GM19438 (cell line): ENCODE results near the gene NDUFS2.

Source experiments
- ATAC-seq: cut with Tn5 transposase; IDR thresholded peaks from one replicate; pipeline ENCODE4 v1.9.1; 2021; ENCODE audit warnings: low read depth; ENCODE audit not compliant: unreplicated experiment

The NDUFS2 gene

DNA sequence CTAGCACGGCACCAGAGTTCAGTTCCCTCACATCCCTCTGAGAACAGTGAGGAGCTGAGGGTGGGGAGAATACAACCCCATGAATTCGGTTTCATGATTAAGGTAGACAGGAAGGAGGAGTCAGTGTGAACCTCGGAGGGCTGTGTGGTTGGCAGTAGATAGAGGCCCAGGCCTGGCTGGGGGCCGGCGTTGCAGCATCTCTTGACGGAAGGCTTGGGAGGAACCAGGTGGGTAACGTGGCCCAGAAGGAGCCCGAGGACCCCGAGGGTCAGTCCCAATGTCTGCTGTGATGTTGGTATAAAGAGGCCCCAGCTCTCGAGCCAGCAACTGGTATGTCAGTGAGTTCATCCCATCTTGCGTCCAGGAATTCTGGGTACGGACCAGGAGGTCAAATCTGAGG, 30.5 kb upstream of the NDUFS2 start:
- ATAC-seq, result no peak

DNA sequence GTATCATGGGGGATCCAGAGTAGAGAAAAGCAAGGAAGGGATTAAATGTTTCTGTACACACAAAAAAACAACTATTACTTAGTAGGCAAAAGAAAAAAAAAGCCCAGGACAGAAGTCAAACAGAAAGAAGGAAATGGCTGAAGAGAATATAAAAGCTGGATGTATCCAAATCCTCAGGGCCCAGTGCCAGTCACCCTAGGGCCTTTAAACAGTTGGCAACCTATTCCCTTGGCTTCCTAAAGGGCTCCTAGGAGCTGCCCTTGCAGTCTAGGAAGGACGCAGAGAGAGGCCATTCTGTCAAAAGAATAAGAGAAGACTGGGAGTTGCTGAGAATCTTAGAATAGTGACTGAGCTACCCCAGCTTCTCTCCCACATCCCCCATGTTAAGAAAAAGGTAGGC, 29.8 kb upstream of the NDUFS2 start:
- ATAC-seq, result no peak

DNA sequence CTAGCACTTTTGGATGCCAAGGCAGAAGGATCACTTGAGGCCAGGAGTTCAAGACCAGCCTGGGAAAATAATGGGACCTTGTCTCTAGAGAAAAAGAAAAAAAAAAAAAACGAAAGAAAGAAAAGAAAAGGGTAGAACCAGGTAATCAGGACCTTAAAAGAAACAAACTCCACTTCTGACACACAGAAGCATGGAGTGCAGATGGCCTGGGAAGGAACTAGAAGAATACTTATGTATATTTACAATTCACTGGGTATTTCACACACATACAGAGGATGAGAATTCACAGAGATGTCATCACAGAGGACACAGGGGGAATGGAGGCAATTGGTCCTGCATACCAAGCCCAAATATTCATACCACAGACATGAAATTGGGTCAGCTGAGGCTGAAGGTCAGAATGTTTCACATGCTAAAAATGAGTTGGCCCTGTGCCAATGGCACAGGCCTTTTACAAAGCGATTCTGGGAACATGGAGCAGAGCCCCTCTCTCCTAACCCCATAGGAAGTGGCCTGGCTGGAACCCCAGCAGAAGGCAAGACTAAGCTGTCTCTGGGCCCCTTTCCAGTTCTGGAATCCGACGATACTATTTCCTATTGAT, 29.3 kb upstream of the NDUFS2 start:
- ATAC-seq, result no peak

DNA sequence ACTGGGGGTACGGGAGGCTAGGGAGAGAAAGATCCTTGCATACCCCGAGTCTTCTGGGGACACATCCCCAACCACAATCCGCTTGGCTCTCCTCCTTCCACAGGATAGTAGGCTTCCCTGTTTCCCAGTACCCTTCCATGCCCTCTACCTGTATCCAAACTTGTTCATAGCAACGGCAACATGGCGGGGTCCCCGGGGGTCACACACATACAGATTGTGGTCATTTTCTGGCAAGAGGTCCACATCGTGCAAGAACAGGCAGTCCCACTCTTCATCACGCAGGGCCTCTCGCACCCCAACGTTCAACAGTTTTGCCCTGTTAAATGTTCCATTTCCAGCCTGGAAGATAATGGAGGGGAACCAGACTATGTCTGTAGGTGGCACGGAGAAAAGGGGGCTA, 28.5 kb upstream of the NDUFS2 start:
- ATAC-seq, result no peak

DNA sequence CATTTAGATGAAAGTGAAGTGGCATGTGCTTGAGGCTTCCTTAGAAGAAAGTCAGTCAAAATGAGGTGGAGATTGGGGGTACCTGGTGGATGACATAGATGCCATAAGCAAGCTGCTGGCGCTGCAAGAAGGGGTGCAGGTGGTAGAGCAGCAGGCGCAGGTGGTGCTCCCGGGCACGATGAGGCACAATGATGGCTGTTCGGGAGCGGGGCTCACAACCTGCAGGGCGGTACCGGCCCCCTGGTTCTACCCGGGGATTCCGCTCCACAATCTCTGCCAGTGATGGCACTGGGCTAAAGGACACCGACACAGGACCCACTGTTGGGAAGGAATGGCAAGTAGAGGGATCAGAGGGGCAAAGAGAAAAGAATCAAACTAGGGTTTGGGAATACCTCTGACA, 27.3 kb upstream of the NDUFS2 start:
- no peak for ATAC-seq

DNA sequence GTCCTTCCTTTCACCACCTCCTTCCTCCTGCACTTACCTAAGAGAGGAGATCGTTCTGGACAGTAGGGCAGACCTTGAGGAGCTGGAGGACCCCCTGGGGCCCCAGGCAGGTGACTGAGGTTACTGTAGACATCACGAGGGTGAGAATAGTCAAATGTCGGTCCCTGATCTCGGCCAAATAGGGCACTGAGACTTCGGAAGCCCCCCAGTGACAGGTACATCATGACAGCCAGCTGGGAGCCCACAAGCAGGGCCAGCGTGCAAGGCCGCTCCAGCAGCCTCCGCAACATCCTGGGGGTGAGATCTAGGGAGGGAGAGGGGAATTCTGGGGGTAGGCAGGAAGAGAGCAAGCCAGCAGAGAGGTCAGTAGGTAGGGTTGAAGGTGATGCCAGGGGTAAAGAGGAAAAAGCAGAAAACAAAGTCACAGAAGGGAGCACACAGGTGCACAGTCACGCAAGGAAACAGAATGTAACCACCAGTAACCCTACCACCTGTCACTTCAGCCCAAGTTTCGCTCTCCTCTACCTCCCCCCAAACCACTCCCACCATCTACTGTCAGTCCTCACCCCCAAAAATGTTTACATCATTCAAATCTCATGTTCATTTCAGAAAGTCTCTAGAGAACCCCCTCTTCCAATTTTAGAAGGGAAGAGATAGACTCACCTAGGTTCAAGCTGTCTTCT, 26.3 kb upstream of the NDUFS2 start:
- ATAC-seq, result no peak

DNA sequence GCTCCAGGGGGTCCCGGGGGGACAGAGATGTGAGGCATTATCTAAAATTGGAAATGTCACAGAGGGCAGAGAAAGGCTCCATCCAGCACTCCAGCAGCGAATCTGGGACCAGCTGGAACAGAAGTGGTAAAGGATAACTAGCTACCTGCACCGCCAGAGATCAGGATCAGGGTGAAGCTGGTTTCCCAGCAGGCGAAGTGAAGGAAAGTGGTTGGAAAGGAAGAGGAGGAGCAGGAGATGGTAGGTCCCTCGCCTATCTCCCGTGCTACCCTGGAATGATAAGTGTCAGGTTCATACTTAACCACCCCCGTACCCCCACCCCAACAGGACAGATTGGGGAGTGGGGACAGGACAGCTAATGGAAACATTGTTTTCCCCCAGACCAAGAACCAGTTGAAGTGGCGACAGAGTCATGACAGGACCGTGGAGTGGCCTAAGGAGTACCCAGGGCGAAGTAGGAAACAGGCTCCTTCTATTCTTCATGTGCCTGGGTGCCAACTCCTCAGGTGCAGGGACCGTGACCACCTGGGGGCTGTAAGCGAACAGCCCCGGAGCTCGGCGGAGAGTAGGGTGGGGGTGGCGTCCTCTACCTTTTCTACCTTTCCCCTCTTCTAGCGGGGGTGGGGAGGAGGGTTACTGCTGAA, 25.6 kb upstream of the NDUFS2 start:
- ATAC-seq, result no peak

DNA sequence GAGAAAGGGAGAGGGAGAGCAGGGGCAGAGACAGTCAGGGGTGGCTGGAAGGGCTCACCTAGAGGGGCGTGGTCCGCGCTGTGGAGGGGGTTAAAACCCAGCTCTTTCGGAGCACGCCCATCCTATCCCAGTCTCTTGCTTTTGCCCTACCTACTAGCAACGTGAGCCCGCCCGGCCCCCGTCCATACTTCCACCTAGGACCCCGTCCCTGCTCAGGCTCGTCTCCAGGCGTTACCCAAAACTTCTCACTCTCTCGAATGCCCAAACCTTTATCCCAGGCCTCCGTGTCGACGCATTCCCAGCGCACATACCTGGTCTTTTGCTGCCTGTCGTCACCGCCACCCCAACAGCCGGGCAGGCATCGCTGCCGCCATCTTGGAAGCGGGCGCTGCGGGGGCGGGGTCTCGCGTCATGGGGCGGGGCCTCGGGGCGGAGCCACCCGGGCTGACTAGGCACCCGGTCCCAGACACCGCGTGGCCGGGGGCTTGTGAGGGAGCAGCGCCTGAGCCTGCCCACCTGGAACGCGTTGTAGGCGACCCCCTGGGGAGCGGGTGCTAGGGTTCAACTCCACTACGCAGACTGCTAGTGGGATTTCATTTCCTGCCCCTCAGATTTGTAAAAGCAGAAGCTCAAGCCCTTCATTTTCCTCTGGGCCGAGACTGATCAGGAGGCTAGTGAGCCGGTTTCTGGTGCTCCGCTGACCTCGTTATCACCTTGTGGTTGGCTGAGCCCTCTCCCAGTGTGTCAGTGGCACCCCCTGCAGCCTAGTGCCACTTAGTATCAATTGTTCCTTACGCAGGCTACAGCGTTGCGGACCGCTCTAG, 24.8 kb upstream of the NDUFS2 start, which contains the start of gene B4GALT3:
Gene B4GALT3, minus strand, starts transcription at position 396 of the 824 bp plus-strand sequence. CDS start 1,447 bp downstream, outside the sequence.
- peak; percentile 81 for ATAC-seq

DNA sequence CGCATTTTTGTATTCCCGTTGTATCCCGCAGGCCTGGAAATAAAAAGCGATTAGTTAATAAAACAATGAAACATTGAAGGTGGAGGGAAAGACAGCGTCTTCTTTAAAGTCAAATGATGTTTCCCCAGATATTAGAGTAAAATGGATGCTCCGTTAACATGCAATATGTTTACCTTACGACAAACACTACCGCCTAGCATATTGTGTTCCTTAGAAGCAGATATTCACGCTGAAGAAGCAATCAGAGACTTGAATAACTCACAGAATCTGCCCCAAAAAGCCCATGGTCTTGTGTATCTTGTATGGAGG, 24.3 kb upstream of the NDUFS2 start:
- ATAC-seq, result no peak

DNA sequence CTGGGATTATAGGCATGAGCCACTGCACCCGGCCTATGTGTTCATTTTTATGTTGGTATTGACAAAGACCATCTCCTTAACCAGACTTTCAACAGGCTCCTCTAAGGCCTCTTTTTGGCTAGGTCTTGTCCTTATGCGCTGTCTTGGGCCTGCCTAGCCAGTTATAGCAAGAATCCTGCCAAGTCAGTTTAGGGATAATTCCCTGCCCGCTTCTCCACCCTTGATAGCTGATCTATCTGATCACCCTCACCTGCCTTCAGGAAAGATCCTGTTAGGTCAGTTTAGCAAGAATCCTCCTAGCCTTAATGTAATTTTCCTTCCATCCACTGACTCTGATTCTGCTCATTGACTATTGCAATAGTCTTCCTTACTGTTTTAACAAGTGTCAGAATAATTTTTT, 22.5 kb upstream of the NDUFS2 start:
- ATAC-seq, result no peak

DNA sequence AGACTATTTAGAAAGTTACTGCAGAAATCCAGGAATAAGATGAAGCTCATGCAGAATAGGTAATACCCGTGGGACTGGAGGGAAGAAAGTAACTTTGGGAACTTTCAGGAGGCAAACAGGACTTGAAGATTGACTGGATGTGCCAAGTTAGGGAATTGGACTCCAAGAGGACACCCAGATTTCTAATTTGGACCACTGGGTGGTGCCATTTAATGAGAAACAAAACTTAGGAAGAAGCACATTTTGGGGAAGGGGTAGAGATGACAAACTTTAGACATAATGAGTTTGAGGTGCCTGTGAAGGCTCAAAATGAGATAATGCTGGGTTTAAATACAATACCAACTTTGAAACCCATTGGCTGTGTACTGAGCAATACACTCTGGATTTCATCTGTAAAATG, 21.5 kb upstream of the NDUFS2 start:
- ATAC-seq, result no peak

DNA sequence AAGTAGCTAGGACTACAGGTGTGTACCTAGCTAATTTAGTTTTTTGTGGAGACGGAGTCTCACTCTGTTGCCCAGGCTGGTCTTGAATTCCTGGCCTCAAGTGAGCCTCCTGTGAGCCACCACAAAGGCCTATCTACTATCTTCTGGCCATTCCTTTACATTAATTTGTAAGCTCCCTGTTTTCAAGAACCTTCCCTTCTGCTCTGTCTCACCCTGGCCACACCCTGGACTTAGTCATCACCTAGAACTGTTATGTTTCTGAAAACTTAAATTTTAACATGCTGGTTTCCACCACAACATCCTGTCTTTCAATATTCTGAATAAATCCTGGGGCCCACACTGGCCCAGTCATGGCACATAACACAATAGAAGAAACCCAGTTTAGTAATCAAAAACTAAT, 20.0 kb upstream of the NDUFS2 start:
- ATAC-seq, result peak; percentile 37

DNA sequence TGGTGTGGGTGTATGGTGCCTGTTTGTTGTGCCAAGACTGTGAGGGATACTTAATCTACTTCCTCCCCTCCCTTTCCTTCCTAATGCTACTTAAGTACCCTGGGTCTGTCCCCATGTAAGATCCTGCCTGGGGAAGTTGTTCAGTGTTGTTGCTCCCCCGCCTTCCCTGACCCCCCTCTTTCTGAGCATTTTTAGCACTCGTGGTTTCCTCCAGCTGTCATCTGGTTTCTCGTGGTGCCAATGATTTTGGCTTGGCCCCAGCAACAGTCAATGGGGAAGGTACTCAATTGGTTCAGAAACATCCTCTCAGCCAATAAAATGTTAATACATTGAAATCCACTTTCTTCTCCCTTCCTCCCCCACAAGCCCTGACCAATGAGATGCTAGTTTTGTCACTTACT, 16.9 kb upstream of the NDUFS2 start:
- peak; percentile 60 for ATAC-seq

DNA sequence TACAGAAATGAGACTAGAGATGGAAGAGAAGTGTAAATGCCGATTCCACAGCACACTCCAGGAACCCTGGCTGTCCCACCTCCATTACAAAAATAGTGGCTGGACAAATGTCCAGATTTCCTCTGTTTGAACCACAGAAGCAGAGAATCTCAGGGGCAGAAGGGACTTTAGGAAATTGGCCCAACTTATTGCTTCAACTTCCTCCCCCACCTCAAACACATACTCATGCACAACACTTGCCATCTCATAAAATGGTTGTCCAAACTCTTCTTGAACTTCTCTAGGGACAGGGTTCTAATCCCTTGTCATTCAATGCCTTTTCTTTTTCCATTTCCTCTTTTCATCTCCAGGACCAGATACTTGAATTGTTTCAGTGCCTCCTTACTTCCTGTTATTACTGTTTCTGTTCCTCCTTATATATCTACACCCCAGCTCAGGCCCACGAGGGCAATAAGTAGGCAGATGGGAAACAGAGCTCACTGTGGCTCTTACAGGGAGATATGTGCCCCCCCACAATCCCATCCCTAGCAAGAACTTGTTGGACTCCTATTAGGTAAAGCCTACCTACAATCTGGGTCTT, 16.3 kb upstream of the NDUFS2 start:
- no peak for ATAC-seq

DNA sequence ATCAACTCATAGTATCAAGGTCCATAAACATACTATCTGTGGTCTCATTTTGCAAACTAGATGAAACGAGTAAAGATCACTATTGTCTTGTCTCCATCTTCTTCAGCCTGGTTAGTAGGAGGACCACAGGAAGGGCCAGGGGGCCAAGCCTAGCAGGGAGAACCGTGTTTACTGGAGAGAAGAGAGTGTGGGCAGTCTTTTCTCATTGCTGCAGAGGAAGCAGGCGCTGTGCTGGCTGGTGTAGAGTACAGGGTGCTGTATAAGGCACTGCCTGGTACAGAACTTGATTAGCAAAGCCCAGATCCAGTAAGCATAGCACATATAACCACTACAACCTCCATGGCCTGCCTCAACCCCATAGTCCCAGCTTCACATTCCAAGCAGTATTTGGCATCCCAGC, 14.9 kb upstream of the NDUFS2 start:
- ATAC-seq, result no peak

DNA sequence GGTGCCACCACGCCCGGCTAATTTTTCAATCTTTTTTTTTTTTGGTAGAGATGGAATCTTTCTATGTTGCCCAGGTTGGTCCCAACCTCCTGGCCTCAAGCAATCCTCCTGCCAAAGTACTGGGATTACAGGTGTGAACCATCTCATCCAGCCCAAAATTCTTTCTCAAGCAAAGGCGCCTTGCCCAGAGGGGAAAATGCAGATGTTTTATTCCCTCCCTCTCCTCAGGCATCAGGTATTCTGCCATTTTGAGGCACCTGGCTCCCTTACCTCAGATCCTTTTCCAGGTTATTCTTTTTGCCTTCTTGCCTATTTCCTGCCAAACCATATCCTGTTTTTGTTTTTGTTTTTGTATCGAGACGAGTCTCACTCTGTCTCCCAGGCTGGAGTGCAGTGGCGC, 13.8 kb upstream of the NDUFS2 start:
- ATAC-seq, result no peak

DNA sequence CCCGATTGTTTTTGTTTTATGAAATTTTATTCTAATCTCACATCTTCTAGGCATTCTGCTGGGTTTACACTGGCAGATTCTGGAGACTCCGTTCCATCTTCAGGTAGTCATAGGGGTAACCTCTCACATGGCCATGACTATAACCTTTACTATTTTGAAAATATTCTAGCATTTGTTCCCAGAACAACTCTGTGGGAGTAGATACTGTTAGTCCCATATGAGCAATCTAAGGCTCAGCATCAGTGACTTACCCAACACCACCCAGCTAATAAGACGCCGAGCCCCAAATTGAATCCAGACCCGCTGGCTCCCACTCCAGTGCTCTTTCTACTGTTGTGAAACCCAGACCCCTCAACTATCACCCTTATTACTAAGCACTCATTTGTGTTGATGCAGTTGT, 13.1 kb upstream of the NDUFS2 start:
- ATAC-seq, result no peak

DNA sequence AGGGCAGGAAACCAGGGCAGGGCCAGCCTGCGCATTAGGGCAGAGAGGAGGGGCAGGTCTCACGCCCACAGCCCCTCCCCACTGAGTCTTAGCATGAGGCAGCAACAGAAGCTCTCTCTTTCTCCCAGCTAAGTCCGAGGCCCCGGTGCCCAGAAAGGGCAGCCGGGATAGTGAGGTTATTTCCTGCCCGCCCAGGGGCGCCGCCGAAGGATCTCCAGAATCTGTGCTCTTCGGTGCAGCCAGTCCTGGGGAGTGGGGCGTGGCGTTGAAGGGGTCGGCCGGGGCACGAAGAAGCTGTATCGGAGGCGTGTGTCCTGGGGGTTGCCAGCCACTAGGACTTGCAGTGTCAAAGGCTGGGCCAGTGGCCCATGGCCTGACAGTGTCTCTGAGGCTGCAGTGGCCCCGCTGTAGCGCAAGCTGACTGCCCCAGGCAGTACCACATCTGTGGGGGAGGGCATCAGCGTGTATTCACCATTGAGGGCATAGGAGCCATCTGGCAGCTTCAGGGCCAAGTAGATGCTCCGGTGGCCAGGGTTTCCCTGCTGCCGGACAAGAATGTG, 11.1 kb upstream of the NDUFS2 start:
- no peak for ATAC-seq

DNA sequence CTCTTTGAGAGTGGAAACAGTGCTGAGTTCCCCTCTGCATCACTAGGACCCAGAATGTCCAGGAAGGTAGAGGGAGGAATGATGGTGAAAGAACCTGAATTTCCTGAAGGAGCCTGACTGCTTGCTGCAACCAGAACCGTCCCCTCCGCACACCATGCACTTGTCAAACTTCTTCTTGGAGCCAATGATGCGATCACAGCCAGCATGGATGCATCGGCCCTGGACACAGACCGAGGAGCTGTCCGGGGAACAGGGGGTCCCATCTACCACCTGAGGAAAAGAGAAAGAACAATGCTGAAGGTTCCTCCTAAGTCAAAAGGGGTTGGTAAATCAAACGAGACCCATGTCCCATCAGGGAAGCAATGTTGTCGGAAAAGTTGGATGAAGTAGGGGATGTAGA, 10.2 kb upstream of the NDUFS2 start:
- ATAC-seq, result no peak
